K562 (cell line): ENCODE measurements around the gene RAE1. TPM values are rescaled to one million over a fixed set of nuclear protein-coding genes. Genes with fewer than 3 reads are reported as not detected.

Experiments
- CCAR2 ChIP-seq: fragments of 200-400 bp; formaldehyde crosslinking; IDR thresholded peaks from 2 replicates; pipeline ENCODE4 v1.6.1; 2017; ENCODE audit warnings: mild to moderate bottlenecking, low read depth, low read length
- MEIS2 ChIP-seq: fragments of 450-650 bp; IDR thresholded peaks from 2 replicates; pipeline ENCODE4 v1.6.1; 2014; ENCODE audit warnings: mild to moderate bottlenecking; ENCODE audit not compliant: partially characterized antibody
- NR4A1 ChIP-seq, 2 experiments: fragments of 250-450 bp in 1 of 2; fragments of 450-650 bp in 1 of 2; sonication (Bioruptor Pico) in 1 of 2; IDR thresholded peaks; 2 replicates each; pipeline versions ENCODE4 v1.4.0 to v1.6.1; 2016 to 2020; ENCODE audit warnings: mild to moderate bottlenecking in 2 of 2, missing compliant biosample characterization in 1 of 2, missing genetic modification characterization in 1 of 2, moderate library complexity in 1 of 2
- STAG1 ChIP-seq: sonication (generic); formaldehyde crosslinking; IDR thresholded peaks from 2 replicates; pipeline ENCODE4 v1.5.0; 2020; ENCODE audit warnings: missing genetic modification reagents, borderline replicate concordance
- polyA plus RNA-seq, 8 experiments: library from polyadenylated mRNA; depleted of rRNA in 4 of 8; stranded (reverse) in 5 of 8; unstranded in 3 of 8; fragments of >200 nt; fragmentation: Nextera tagmentation in 2 of 8; fragmentation: Illumina TruSeq in 1 of 8; extraction: Ambion mirVana in 2 of 8; extraction: Trizol in 1 of 8; gene quantifications; 2 replicates each; pipeline versions ENCODE4 v1.2.1 to v1.2.3, GENCODE V29; 2011 to 2014; ENCODE audit warnings: inconsistent platforms in 1 of 8, missing spikeins in 1 of 8
- total RNA-seq, 7 experiments: library from RNA; depleted of rRNA in 6 of 7; stranded (reverse); fragments of >200 nt in 6 of 7; fragmentation: Illumina TruSeq in 2 of 7; extraction: Trizol in 2 of 7; gene quantifications; 2 replicates each; pipeline versions ENCODE4 v1.2.1 to v1.2.3, GENCODE V29; 2011 to 2021; ENCODE audit warnings: low replicate concordance in 1 of 7
- TF ChIP-seq, protein P1 (sequence below): fragments of 250-450 bp; sonication (Bioruptor Pico); IDR thresholded peaks from 2 replicates; pipeline ENCODE4 v1.4.0; 2020
- TF ChIP-seq, protein P2 (sequence below): fragments of 450-650 bp; IDR thresholded peaks from 2 replicates; pipeline ENCODE4 v1.6.1; 2016; ENCODE audit warnings: mild to moderate bottlenecking, moderate library complexity

The RAE1 gene
- total and polyA plus RNA-seq, 9 of the 15 experiments (the other 6 are each of a cell fraction or from before 2014, with no cell fraction given), result 33.7 to 248 (median 77.7) TPM

DNA sequence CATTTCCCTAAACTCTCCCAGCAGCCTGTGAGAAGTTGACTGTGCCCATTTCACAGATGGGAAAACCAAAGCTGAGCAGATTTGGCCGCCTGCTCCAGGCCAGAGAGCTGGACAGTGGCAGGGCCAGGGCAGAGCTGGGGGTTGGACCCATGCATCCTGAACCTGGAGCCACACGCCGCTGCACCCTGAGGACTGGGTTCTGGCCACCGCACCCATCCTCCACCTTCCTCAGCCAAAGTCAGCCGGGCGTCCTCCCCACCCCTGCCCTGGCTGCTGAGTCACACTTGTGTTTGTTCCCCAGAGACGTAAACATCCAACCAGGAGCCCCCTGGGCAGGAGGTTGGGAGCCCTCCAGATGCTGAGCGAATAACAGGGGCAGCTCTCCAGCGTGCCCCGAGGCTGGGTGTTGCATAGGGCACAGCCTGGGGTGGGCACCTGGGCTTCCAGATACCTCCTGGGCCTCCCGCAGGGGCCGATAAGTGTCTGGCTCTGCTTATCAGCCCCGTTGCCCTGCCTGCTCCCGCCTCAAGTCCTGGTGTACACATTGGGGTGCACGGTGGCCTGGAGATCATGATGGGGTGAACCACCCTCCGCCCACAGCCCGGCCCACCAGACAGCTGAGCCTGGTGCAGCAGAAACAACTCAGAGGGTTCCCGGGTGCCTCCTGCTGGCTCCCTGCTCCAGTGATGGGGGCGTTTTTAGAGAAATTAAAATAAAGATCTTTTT is 64.0 kb downstream of the RAE1 start (continued):
- TF ChIP-seq CCAR2, result no peak
- TF ChIP-seq, protein P1, sequence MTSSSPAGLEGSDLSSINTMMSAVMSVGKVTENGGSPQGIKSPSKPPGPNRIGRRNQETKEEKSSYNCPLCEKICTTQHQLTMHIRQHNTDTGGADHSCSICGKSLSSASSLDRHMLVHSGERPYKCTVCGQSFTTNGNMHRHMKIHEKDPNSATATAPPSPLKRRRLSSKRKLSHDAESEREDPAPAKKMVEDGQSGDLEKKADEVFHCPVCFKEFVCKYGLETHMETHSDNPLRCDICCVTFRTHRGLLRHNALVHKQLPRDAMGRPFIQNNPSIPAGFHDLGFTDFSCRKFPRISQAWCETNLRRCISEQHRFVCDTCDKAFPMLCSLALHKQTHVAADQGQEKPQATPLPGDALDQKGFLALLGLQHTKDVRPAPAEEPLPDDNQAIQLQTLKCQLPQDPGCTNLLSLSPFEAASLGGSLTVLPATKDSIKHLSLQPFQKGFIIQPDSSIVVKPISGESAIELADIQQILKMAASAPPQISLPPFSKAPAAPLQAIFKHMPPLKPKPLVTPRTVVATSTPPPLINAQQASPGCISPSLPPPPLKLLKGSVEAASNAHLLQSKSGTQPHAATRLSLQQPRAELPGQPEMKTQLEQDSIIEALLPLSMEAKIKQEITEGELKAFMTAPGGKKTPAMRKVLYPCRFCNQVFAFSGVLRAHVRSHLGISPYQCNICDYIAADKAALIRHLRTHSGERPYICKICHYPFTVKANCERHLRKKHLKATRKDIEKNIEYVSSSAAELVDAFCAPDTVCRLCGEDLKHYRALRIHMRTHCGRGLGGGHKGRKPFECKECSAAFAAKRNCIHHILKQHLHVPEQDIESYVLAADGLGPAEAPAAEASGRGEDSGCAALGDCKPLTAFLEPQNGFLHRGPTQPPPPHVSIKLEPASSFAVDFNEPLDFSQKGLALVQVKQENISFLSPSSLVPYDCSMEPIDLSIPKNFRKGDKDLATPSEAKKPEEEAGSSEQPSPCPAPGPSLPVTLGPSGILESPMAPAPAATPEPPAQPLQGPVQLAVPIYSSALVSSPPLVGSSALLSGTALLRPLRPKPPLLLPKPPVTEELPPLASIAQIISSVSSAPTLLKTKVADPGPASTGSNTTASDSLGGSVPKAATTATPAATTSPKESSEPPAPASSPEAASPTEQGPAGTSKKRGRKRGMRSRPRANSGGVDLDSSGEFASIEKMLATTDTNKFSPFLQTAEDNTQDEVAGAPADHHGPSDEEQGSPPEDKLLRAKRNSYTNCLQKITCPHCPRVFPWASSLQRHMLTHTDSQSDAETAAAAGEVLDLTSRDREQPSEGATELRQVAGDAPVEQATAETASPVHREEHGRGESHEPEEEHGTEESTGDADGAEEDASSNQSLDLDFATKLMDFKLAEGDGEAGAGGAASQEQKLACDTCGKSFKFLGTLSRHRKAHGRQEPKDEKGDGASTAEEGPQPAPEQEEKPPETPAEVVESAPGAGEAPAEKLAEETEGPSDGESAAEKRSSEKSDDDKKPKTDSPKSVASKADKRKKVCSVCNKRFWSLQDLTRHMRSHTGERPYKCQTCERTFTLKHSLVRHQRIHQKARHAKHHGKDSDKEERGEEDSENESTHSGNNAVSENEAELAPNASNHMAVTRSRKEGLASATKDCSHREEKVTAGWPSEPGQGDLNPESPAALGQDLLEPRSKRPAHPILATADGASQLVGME (CRISPR knock-in tag), result no peak
- TF ChIP-seq MEIS2, result no peak
- TF ChIP-seq STAG1 (CRISPR knock-in tag), result no peak
- TF ChIP-seq, protein P2, sequence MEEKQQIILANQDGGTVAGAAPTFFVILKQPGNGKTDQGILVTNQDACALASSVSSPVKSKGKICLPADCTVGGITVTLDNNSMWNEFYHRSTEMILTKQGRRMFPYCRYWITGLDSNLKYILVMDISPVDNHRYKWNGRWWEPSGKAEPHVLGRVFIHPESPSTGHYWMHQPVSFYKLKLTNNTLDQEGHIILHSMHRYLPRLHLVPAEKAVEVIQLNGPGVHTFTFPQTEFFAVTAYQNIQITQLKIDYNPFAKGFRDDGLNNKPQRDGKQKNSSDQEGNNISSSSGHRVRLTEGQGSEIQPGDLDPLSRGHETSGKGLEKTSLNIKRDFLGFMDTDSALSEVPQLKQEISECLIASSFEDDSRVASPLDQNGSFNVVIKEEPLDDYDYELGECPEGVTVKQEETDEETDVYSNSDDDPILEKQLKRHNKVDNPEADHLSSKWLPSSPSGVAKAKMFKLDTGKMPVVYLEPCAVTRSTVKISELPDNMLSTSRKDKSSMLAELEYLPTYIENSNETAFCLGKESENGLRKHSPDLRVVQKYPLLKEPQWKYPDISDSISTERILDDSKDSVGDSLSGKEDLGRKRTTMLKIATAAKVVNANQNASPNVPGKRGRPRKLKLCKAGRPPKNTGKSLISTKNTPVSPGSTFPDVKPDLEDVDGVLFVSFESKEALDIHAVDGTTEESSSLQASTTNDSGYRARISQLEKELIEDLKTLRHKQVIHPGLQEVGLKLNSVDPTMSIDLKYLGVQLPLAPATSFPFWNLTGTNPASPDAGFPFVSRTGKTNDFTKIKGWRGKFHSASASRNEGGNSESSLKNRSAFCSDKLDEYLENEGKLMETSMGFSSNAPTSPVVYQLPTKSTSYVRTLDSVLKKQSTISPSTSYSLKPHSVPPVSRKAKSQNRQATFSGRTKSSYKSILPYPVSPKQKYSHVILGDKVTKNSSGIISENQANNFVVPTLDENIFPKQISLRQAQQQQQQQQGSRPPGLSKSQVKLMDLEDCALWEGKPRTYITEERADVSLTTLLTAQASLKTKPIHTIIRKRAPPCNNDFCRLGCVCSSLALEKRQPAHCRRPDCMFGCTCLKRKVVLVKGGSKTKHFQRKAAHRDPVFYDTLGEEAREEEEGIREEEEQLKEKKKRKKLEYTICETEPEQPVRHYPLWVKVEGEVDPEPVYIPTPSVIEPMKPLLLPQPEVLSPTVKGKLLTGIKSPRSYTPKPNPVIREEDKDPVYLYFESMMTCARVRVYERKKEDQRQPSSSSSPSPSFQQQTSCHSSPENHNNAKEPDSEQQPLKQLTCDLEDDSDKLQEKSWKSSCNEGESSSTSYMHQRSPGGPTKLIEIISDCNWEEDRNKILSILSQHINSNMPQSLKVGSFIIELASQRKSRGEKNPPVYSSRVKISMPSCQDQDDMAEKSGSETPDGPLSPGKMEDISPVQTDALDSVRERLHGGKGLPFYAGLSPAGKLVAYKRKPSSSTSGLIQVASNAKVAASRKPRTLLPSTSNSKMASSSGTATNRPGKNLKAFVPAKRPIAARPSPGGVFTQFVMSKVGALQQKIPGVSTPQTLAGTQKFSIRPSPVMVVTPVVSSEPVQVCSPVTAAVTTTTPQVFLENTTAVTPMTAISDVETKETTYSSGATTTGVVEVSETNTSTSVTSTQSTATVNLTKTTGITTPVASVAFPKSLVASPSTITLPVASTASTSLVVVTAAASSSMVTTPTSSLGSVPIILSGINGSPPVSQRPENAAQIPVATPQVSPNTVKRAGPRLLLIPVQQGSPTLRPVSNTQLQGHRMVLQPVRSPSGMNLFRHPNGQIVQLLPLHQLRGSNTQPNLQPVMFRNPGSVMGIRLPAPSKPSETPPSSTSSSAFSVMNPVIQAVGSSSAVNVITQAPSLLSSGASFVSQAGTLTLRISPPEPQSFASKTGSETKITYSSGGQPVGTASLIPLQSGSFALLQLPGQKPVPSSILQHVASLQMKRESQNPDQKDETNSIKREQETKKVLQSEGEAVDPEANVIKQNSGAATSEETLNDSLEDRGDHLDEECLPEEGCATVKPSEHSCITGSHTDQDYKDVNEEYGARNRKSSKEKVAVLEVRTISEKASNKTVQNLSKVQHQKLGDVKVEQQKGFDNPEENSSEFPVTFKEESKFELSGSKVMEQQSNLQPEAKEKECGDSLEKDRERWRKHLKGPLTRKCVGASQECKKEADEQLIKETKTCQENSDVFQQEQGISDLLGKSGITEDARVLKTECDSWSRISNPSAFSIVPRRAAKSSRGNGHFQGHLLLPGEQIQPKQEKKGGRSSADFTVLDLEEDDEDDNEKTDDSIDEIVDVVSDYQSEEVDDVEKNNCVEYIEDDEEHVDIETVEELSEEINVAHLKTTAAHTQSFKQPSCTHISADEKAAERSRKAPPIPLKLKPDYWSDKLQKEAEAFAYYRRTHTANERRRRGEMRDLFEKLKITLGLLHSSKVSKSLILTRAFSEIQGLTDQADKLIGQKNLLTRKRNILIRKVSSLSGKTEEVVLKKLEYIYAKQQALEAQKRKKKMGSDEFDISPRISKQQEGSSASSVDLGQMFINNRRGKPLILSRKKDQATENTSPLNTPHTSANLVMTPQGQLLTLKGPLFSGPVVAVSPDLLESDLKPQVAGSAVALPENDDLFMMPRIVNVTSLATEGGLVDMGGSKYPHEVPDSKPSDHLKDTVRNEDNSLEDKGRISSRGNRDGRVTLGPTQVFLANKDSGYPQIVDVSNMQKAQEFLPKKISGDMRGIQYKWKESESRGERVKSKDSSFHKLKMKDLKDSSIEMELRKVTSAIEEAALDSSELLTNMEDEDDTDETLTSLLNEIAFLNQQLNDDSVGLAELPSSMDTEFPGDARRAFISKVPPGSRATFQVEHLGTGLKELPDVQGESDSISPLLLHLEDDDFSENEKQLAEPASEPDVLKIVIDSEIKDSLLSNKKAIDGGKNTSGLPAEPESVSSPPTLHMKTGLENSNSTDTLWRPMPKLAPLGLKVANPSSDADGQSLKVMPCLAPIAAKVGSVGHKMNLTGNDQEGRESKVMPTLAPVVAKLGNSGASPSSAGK, result no peak
- no peak for TF ChIP-seq NR4A1 (CRISPR knock-in tag; IDR thresholded peaks at IDR 0.05)
- TF ChIP-seq NR4A1 (tag; IDR thresholded peaks at IDR 0.05), result peak; percentile 87; the same call in 1 of the 2 replicates
